ENCODE results near the gene MLLT10. TPM values are rescaled to one million over a fixed set of nuclear protein-coding genes. Genes with fewer than 3 reads are reported as not detected.

Gene MLLT10
- total RNA-seq, 1 experiment from 2014 or later: 72.3 TPM

DNA sequence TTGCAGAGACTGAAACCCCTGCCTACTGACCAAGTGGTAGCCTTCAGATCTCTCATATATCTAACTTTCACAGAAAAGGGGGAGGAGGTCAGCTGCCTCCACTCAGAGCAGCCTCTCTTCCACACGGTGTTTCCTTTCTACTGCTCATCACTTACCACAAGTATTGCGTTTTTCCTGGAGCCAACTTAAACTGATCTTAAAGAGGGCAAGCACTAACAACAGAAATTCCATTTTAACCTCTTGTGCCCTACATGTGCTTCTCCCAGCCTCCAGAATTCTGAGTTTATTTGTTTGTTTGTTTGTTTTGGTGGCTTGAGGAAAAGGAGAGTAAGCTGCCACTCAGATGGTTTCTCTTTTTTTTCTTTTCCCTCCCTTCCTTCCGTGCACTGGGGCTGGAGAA lies 27.7 kb upstream of the MLLT10 start:
- H3K27me3 Mint-ChIP-seq (ENCODE audit: low read depth): peaks cover 35% of the 10 kb centered on the region
- no peak for DNase-seq
- peaks cover 37% of the 10 kb centered on the region for H3K23me2 ChIP-seq (ENCODE audit: insufficient read length, low read depth, low read length, poor library complexity, severe bottlenecking)
- peaks cover 17% of the 10 kb centered on the region; the same call in 1 of the 2 replicates for H3K4me1 ChIP-seq (ENCODE audit: insufficient read depth, low read length)
- no CpG with 5 or more reads among the region's 3 CpGs for WGBS (ENCODE audit: extremely low coverage, insufficient read length, low lambda C conversion rate)
- H2BK5ac ChIP-seq (ENCODE audit: insufficient read length, low read length): no peak overlapping the region
- H3K79me1 ChIP-seq (ENCODE audit: insufficient read depth, low read depth, low read length, poor library complexity, severe bottlenecking): no peaks in the 10 kb centered on the region
- no peak overlapping the region for H4K5ac ChIP-seq (ENCODE audit: insufficient read length, low read depth, low read length)
- H2BK15ac ChIP-seq (ENCODE audit: low read depth, low read length): no peak overlapping the region
- no peak overlapping the region for H2BK20ac ChIP-seq (ENCODE audit: low read depth, low read length, poor library complexity, severe bottlenecking)
- no peak overlapping the region for H4K8ac ChIP-seq (replicated peaks; ENCODE audit: insufficient read length, low read depth, low read length)
- H2AFZ ChIP-seq (ENCODE audit: low read length): no peak overlapping the region
- H3T11ph ChIP-seq (ENCODE audit: low read length): no peak overlapping the region
- no peaks in the 10 kb centered on the region for H4K20me1 ChIP-seq (ENCODE audit: control insufficient read depth, insufficient read depth, insufficient read length)
- H3K9ac ChIP-seq (ENCODE audit: extremely low read depth, insufficient read length, low read length): no peak overlapping the region
- no peaks in the 10 kb centered on the region for H3K36me3 Mint-ChIP-seq (ENCODE audit: insufficient read depth in 1 of 3, low read depth in 3 of 3)
- H3K56ac ChIP-seq (ENCODE audit: insufficient read length, low read depth, low read length): no peak overlapping the region
- no peaks in the 10 kb centered on the region; a peak in 2 of 5 replicates for H3K9me3 Mint-ChIP-seq
- H3K23ac ChIP-seq (ENCODE audit: insufficient read length, low read depth, low read length): no peak overlapping the region
- no peak overlapping the region for H3K27ac ChIP-seq (ENCODE audit: insufficient read length, low read depth, low read length)
- no peaks in the 10 kb centered on the region for H3K79me2 ChIP-seq (ENCODE audit: insufficient read depth, low read length)
- H3K14ac ChIP-seq (ENCODE audit: insufficient read depth, low read length): no peak overlapping the region
- no peak overlapping the region for H4K91ac ChIP-seq (ENCODE audit: insufficient read length, low read depth, low read length)
- peak overlapping the region; percentile 85 for H3K4me2 ChIP-seq (ENCODE audit: insufficient read depth, insufficient read length, low read length)
- H2BK120ac ChIP-seq (ENCODE audit: low read depth, low read length, poor library complexity, severe bottlenecking): no peak overlapping the region
- no peak overlapping the region for H3K18ac ChIP-seq (ENCODE audit: insufficient read length, low read depth, low read length)
- TF ChIP-seq, protein P1, sequence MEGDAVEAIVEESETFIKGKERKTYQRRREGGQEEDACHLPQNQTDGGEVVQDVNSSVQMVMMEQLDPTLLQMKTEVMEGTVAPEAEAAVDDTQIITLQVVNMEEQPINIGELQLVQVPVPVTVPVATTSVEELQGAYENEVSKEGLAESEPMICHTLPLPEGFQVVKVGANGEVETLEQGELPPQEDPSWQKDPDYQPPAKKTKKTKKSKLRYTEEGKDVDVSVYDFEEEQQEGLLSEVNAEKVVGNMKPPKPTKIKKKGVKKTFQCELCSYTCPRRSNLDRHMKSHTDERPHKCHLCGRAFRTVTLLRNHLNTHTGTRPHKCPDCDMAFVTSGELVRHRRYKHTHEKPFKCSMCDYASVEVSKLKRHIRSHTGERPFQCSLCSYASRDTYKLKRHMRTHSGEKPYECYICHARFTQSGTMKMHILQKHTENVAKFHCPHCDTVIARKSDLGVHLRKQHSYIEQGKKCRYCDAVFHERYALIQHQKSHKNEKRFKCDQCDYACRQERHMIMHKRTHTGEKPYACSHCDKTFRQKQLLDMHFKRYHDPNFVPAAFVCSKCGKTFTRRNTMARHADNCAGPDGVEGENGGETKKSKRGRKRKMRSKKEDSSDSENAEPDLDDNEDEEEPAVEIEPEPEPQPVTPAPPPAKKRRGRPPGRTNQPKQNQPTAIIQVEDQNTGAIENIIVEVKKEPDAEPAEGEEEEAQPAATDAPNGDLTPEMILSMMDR (conservative IDR thresholded peaks at IDR 0.05): no peak
- no peak overlapping the region for H2BK12ac ChIP-seq (ENCODE audit: insufficient read length, low read depth, low read length)
- H3K27ac Mint-ChIP-seq: peak overlapping the region in 1 of 3 experiments; percentile 72; a peak in 2 of 7 replicates
- peaks cover 18% of the 10 kb centered on the region; the same call in 1 of the 2 replicates for H3K27me3 ChIP-seq (ENCODE audit: insufficient read depth, low read length)
- H3K4ac ChIP-seq (ENCODE audit: low read depth, low read length): no peak overlapping the region
- H3K9me3 ChIP-seq (ENCODE audit: control insufficient read depth, low read depth, low read length): no peaks in the 10 kb centered on the region
- H2AK5ac ChIP-seq (ENCODE audit: insufficient read length, low read length): no peak overlapping the region
- peaks cover 76 to 79% of the 10 kb centered on the region in 2 experiments for H3K4me1 Mint-ChIP-seq
- H3K4me3 Mint-ChIP-seq: peak overlapping the region in 1 of 2 experiments; percentile 80; a peak in 3 of 5 replicates
